Measurements from ENCODE around the gene HMX2. TPM values are rescaled to one million over a fixed set of nuclear protein-coding genes. Genes with fewer than 3 reads are reported as not detected.
A peak's percentile ranks its signal among the peaks of the same experiment; 100 is the strongest.

The HMX2 gene
- total RNA-seq, 1 donor from 2014 or later: 0.13 TPM

GRCh38 chr10:123145542-123146012 lies 2.4 kb upstream of the HMX2 start:
- Mint-ChIP-seq H3K36me3 (ENCODE audit: low read depth) (no peaks in the 10 kb centered on the region), H3K27me3 (peaks cover 69% of the 10 kb centered on the region), H3K4me1 (peaks cover 41% of the 10 kb centered on the region), H3K9me3 (no peaks in the 10 kb centered on the region), H3K27ac (peak overlapping the region; percentile 56), H3K4me3 (no peak overlapping the region)
- ATAC-seq (ENCODE audit: low read depth) (no peak), DNase-seq (no peak)
- intact Hi-C loops (cut with micrococcal nuclease): loop anchor here (10.0 kb wide), 1 partner anchor 1299 kb away; no protein-coding TSS in a partner anchor
- no peak for TF ChIP-seq CTCF (IDR thresholded peaks at IDR 0.05)
- ChIA-PET CTCF (interaction anchor here (0.6 to 2.9 kb wide), 3 partner anchors 8 to 137 kb away, joined by 3 to 13 read pairs (median 4); partner anchors contain the start of genes BUB3 and IKZF5), POLR2A (interaction anchor here (1.1 to 1.7 kb wide), 2 partner anchors 9 to 11 kb away, joined by 3 to 7 read pairs; partner anchors contain the start of gene BUB3)

GRCh38 chr10:123146013-123146893 lies 1.7 kb upstream of the HMX2 start:
- peaks cover 48% of the 10 kb centered on the region for H3K4me1 Mint-ChIP-seq
- intact Hi-C loops (cut with micrococcal nuclease): loop anchor here (10.0 kb wide), 1 partner anchor 1299 kb away; no protein-coding TSS in a partner anchor
- peak; percentile 18 for DNase-seq

GRCh38 chr10:123146894-123147634 lies 872 bp upstream of the HMX2 start:
- H3K4me1 Mint-ChIP-seq: peaks cover 52% of the 10 kb centered on the region
- intact Hi-C loops (cut with micrococcal nuclease): loop anchor here (10.0 kb wide), 1 partner anchor 1298 kb away; no protein-coding TSS in a partner anchor
- no peak for ATAC-seq (ENCODE audit: low read depth)
- H3K9me3 Mint-ChIP-seq: no peaks in the 10 kb centered on the region
- peak overlapping the region; percentile 46 for H3K27ac Mint-ChIP-seq
- ChIA-PET CTCF (interaction anchor here (2.9 kb wide), 1 partner anchor 13 kb away, joined by 13 read pairs; no protein-coding TSS in a partner anchor), POLR2A (no interaction called here)
- H3K27me3 Mint-ChIP-seq: peaks cover 62% of the 10 kb centered on the region
- DNase-seq: no peak
- H3K4me3 Mint-ChIP-seq: peak overlapping the region; percentile 36
- H3K36me3 Mint-ChIP-seq (ENCODE audit: low read depth): no peaks in the 10 kb centered on the region
- no peak for TF ChIP-seq CTCF (IDR thresholded peaks at IDR 0.05)

More at GRCh38 chr10:123146013-123146893, 1.7 kb upstream of the HMX2 start:
- Mint-ChIP-seq H3K27ac (peak overlapping the region; percentile 56), H3K4me3 (peak overlapping the region; percentile 36), H3K36me3 (ENCODE audit: low read depth) (no peaks in the 10 kb centered on the region), H3K9me3 (no peaks in the 10 kb centered on the region), H3K27me3 (peaks cover 66% of the 10 kb centered on the region)
- no peak for ATAC-seq (ENCODE audit: low read depth)
- CTCF ChIA-PET: interaction anchor here (0.6 to 2.9 kb wide), 3 partner anchors 8 to 138 kb away, joined by 3 to 13 read pairs (median 4); partner anchors contain the start of genes BUB3 and IKZF5
- POLR2A ChIA-PET: interaction anchor here (1.1 to 1.7 kb wide), 2 partner anchors 8 to 12 kb away, joined by 3 to 7 read pairs; partner anchors contain the start of gene BUB3
- no peak for TF ChIP-seq CTCF (IDR thresholded peaks at IDR 0.05)

GRCh38 chr10:123148414-123149161 lies 652 bp downstream of the HMX2 start:
- ATAC-seq (ENCODE audit: low read depth) (no peak), DNase-seq (peak; percentile 24)
- Mint-ChIP-seq H3K36me3 (ENCODE audit: low read depth) (no peaks in the 10 kb centered on the region), H3K9me3 (no peaks in the 10 kb centered on the region), H3K27me3 (peaks cover 49% of the 10 kb centered on the region), H3K4me3 (peak overlapping the region; percentile 69), H3K4me1 (peaks cover 51% of the 10 kb centered on the region), H3K27ac (peak overlapping the region; percentile 47)
- ChIA-PET CTCF (interaction anchor here (1.0 kb wide), 1 partner anchor 15 kb away, joined by 5 read pairs; no protein-coding TSS in a partner anchor), POLR2A (no interaction called here)
- TF ChIP-seq CTCF (IDR thresholded peaks at IDR 0.05): no peak
- intact Hi-C loops (cut with micrococcal nuclease): loop anchor here (10.0 kb wide), 1 partner anchor 1296 kb away; no protein-coding TSS in a partner anchor

Measured in activated B cell treated with CpG ODN at 0.5 μM for 24 hours (primary cell).